A549 (cell line): ENCODE results near the gene CA10. TPM values are rescaled to one million over a fixed set of nuclear protein-coding genes. Genes with fewer than 3 reads are reported as not detected.

ENCODE experiments used
- ATAC-seq, 2 experiments: fragments of 200-7000 bp in 1 of 2; fragments of >200 bp in 1 of 2; cut with Nextera tagmentation in 1 of 2; cut with Tn5 transposase in 1 of 2; 3 replicates each; pipeline versions ENCODE4 v1.8.0 to v1.9.1; 2018 to 2020; ENCODE audit warnings: mild to moderate bottlenecking in 1 of 2, moderate library complexity in 1 of 2
- CTCF ChIA-PET: fragments of 300-600 bp; sonication (Branson Sonifier 250); formaldehyde crosslinking; extraction: SDS; loops from one replicate; lab custom pipeline; 2021; ENCODE audit warnings: antibody characterized with exemption, inconsistent platforms; lab: Yijun Ruan, JAX
- POLR2A ChIA-PET: fragments of 350-600 bp; formaldehyde crosslinking; extraction: SDS; loops from one replicate; lab custom pipeline; 2021; ENCODE audit warnings: antibody characterized with exemption, inconsistent platforms; lab: Yijun Ruan, JAX
- DNase-seq, 2 experiments: peaks; one replicate each; pipeline versions ENCODE4 v3.0.0 to v3.0.0-alpha.2; 2011 to 2016; ENCODE audit warnings: low read depth in 1 of 2, low spot score in 1 of 2
- FAIRE-seq: peaks from 2 replicates; lab custom pipeline; 2011; peaks lifted over from hg19 to GRCh38; lab: Jason Lieb, UNC
- H3K27ac ChIP-seq, 2 experiments: fragments of >200 bp; sonication (Bioruptor Twin); formaldehyde crosslinking; 3 replicates each; pipeline ENCODE4 v1.5.1; 2016 to 2017
- H3K4me1 ChIP-seq: fragments of >200 bp; sonication (Bioruptor Twin); formaldehyde crosslinking; 3 replicates; pipeline ENCODE4 v1.6.1; 2016
- H3K4me2 ChIP-seq: fragments of >200 bp; sonication (Bioruptor Twin); formaldehyde crosslinking; 3 replicates; pipeline ENCODE4 v1.6.1; 2016
- H3K4me3 ChIP-seq: fragments of >200 bp; sonication (Bioruptor Twin); formaldehyde crosslinking; 3 replicates; pipeline ENCODE4 v1.5.1; 2016
- H3K9me3 ChIP-seq: fragments of >200 bp; sonication (Bioruptor Twin); formaldehyde crosslinking; 3 replicates; pipeline ENCODE4 v1.6.1; 2016
- CBX8 ChIP-seq: fragments of 200-600 bp; sonication (generic); IDR thresholded peaks from 2 replicates; pipeline ENCODE4 v1.6.1; 2016
- CHD2 ChIP-seq: fragments of 150-350 bp; IDR thresholded peaks from 2 replicates; pipeline ENCODE4 v1.6.1; 2014; ENCODE audit warnings: low read length; ENCODE audit not compliant: partially characterized antibody
- E2F6 ChIP-seq: IDR thresholded peaks from 2 replicates; pipeline ENCODE4 v1.6.1; 2012; ENCODE audit warnings: low read depth, borderline replicate concordance
- EHF ChIP-seq: fragments of 250-450 bp; sonication (Bioruptor Pico); IDR thresholded peaks from 2 replicates; pipeline ENCODE4 v1.5.0; 2020; ENCODE audit warnings: mild to moderate bottlenecking
- FOXS1 ChIP-seq: fragments of 250-450 bp; sonication (Bioruptor Pico); IDR thresholded peaks from 2 replicates; pipeline ENCODE4 v1.5.0; 2020; ENCODE audit warnings: mild to moderate bottlenecking, moderate library complexity
- GATA3 ChIP-seq: IDR thresholded peaks from 2 replicates; pipeline ENCODE4 v1.6.1; 2012; ENCODE audit warnings: borderline replicate concordance
- HOXB5 ChIP-seq: fragments of 250-450 bp; sonication (Bioruptor Pico); IDR thresholded peaks from 2 replicates; pipeline ENCODE4 v1.5.0; 2020; ENCODE audit warnings: mild to moderate bottlenecking, moderate library complexity
- KDM1A ChIP-seq: fragments of 200-600 bp; sonication (generic); IDR thresholded peaks from 2 replicates; pipeline ENCODE4 v1.6.1; 2016; ENCODE audit warnings: low read depth, mild to moderate bottlenecking
- MYC ChIP-seq: IDR thresholded peaks from 2 replicates; pipeline ENCODE4 v1.6.1; 2012; ENCODE audit warnings: mild to moderate bottlenecking, inconsistent platforms, low read length, improper control_type of control experiment, borderline replicate concordance
- NFE2L2 ChIP-seq: fragments of 150-350 bp; conservative IDR thresholded peaks from 2 replicates; pipeline ENCODE4 v1.6.1; 2014; ENCODE audit warnings: low read length
- NR3C1 ChIP-seq: fragments of >200 bp; sonication (Bioruptor Twin); formaldehyde crosslinking; IDR thresholded peaks from 3 replicates; pipeline ENCODE4 v1.6.1; 2017
- PBX3 ChIP-seq: IDR thresholded peaks from 2 replicates; pipeline ENCODE4 v1.6.1; 2012
- POLR2AphosphoS2 ChIP-seq: conservative IDR thresholded peaks from 2 replicates; pipeline ENCODE4 v1.6.1; 2012; ENCODE audit warnings: low read length, improper control_type of control experiment, inconsistent platforms
- RAD21 ChIP-seq, 2 experiments: fragments of >200 bp in 1 of 2; sonication (Bioruptor Twin) in 1 of 2; formaldehyde crosslinking in 1 of 2; IDR thresholded peaks in 1 of 2; conservative IDR thresholded peaks in 1 of 2; 2 replicates in 1 of 2; 3 replicates in 1 of 2; pipeline ENCODE4 v1.6.1; 2012 to 2018; ENCODE audit warnings: inconsistent platforms in 1 of 2
- RCOR1 ChIP-seq: fragments of 150-350 bp; IDR thresholded peaks from 2 replicates; pipeline ENCODE4 v1.6.1; 2014; ENCODE audit warnings: antibody characterized with exemption, low read length, low read depth
- RNF2 ChIP-seq: fragments of 200-600 bp; sonication (generic); IDR thresholded peaks from 2 replicates; pipeline ENCODE4 v1.6.1; 2016; ENCODE audit warnings: low read depth, mild to moderate bottlenecking, antibody characterized with exemption, moderate library complexity, borderline replicate concordance
- TFCP2L1 ChIP-seq: fragments of 250-450 bp; sonication (Bioruptor Pico); IDR thresholded peaks from 2 replicates; pipeline ENCODE4 v1.5.0; 2021; ENCODE audit warnings: mild to moderate bottlenecking
- USF2 ChIP-seq: fragments of 450-650 bp; IDR thresholded peaks from 2 replicates; pipeline ENCODE4 v1.6.1; 2014; ENCODE audit warnings: antibody characterized with exemption
- ZC3H11A ChIP-seq: fragments of 450-650 bp; IDR thresholded peaks from 2 replicates; pipeline ENCODE4 v1.6.1; 2014; ENCODE audit warnings: antibody characterized with exemption, mild to moderate bottlenecking
- ZNF302 ChIP-seq: fragments of 250-450 bp; sonication (Bioruptor Pico); IDR thresholded peaks from 2 replicates; pipeline ENCODE4 v1.9.0; 2021; ENCODE audit warnings: inconsistent platforms, mild to moderate bottlenecking, moderate library complexity
- WGBS: methylation state at CpG from one replicate; pipeline ENCODE4 v1.1.6; 2017; ENCODE audit errors: missing lambda C conversion rate; 5-methylcytosine and 5-hydroxymethylcytosine counted together
- polyA plus RNA-seq, 4 experiments: library from polyadenylated mRNA; depleted of rRNA in 3 of 4; stranded (reverse); fragments of >200 nt; fragmentation: RNase III in 1 of 4; extraction: RNeasy Plus Mini Kit Qiagen cat#74134 plus additional on column Dnase treatment in 1 of 4; gene quantifications; 2 replicates in 3 of 4; 3 replicates in 1 of 4; pipeline ENCODE4 v1.2.3, GENCODE V29; 2011 to 2017
- TF ChIP-seq, protein P1 (sequence below): fragments of 200-600 bp; sonication (generic); IDR thresholded peaks from 2 replicates; pipeline ENCODE4 v1.6.1; 2016; ENCODE audit warnings: antibody characterized with exemption, mild to moderate bottlenecking, moderate library complexity
- TF ChIP-seq, protein P2 (sequence below): fragments of 250-450 bp; sonication (Bioruptor Pico); IDR thresholded peaks from 2 replicates; pipeline ENCODE4 v1.5.0; 2020; ENCODE audit warnings: low read depth, mild to moderate bottlenecking, moderate library complexity

The CA10 gene
- polyA plus RNA-seq, 2 of the 4 experiments (the other 2 are of a cell fraction): not detected

- no peak for TF ChIP-seq ZC3H11A
- TF ChIP-seq, protein P1, sequence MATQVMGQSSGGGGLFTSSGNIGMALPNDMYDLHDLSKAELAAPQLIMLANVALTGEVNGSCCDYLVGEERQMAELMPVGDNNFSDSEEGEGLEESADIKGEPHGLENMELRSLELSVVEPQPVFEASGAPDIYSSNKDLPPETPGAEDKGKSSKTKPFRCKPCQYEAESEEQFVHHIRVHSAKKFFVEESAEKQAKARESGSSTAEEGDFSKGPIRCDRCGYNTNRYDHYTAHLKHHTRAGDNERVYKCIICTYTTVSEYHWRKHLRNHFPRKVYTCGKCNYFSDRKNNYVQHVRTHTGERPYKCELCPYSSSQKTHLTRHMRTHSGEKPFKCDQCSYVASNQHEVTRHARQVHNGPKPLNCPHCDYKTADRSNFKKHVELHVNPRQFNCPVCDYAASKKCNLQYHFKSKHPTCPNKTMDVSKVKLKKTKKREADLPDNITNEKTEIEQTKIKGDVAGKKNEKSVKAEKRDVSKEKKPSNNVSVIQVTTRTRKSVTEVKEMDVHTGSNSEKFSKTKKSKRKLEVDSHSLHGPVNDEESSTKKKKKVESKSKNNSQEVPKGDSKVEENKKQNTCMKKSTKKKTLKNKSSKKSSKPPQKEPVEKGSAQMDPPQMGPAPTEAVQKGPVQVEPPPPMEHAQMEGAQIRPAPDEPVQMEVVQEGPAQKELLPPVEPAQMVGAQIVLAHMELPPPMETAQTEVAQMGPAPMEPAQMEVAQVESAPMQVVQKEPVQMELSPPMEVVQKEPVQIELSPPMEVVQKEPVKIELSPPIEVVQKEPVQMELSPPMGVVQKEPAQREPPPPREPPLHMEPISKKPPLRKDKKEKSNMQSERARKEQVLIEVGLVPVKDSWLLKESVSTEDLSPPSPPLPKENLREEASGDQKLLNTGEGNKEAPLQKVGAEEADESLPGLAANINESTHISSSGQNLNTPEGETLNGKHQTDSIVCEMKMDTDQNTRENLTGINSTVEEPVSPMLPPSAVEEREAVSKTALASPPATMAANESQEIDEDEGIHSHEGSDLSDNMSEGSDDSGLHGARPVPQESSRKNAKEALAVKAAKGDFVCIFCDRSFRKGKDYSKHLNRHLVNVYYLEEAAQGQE: no peak
- no peak for TF ChIP-seq POLR2AphosphoS2
- TF ChIP-seq EHF: no peak
- TF ChIP-seq CBX8: no peak
Measured at GRCh38 chr17:51761105-51761504, 397.4 kb downstream of the CA10 start (continued).

DNA sequence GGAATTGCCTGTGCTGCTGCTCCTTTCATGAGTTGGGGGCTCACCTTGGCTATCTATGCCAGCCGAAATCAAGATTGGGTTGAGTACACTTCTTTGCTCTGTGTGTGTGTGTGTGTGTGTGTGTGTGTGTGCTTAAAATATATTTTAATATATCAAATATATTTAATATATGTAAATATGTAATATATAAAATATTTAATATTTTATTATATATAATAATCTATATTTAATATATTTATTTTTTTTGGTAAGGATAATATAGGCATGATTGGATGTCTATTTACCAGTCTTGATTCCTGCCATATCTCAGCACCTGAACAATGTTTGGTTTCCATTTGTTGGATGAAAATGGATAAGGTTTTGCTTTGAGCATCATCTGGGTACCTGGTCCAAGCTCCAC lies 399.3 kb downstream of the CA10 start:
- 7% methylated on average over 1 of the region's 1 CpG for WGBS
- CTCF ChIA-PET: interaction anchor here (1.0 kb wide), 1 partner anchor 348 kb away, joined by 4 read pairs; no protein-coding TSS in a partner anchor
- POLR2A ChIA-PET: no interaction called here

GRCh38 chr17:51751072-51751471 lies 407.4 kb downstream of the CA10 start:
- DNase-seq (no peak), FAIRE-seq (no peak), ATAC-seq (no peak)
- ChIA-PET CTCF (interaction anchor here (4.5 kb wide), 1 partner anchor 13 kb away, joined by 20 read pairs; no protein-coding TSS in a partner anchor), POLR2A (no interaction called here)
- no peak overlapping the region for H3K4me3 ChIP-seq
- no peak overlapping the region for H3K27ac ChIP-seq
- WGBS: 2% methylated on average over 1 of the region's 1 CpG
- no peak overlapping the region for H3K4me2 ChIP-seq
- H3K4me1 ChIP-seq: no peaks in the 10 kb centered on the region
- H3K9me3 ChIP-seq: no peaks in the 10 kb centered on the region
- TF ChIP-seq USF2 (no peak), RCOR1 (no peak), GATA3 (no peak), CHD2 (no peak), FOXS1 (CRISPR knock-in tag) (no peak), MYC (no peak), HOXB5 (no peak), NR3C1 (no peak), E2F6 (no peak), KDM1A (no peak), TFCP2L1 (CRISPR knock-in tag) (no peak), RAD21 (conservative IDR thresholded peaks at IDR 0.05 in 1 of 2, IDR thresholded peaks at IDR 0.05 in 1 of 2) (no peak), CBX8 (no peak), NFE2L2 (no peak), ZC3H11A (no peak)
- TF ChIP-seq, protein P1: no peak
- TF ChIP-seq, protein P2, sequence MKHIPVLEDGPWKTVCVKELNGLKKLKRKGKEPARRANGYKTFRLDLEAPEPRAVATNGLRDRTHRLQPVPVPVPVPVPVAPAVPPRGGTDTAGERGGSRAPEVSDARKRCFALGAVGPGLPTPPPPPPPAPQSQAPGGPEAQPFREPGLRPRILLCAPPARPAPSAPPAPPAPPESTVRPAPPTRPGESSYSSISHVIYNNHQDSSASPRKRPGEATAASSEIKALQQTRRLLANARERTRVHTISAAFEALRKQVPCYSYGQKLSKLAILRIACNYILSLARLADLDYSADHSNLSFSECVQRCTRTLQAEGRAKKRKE (CRISPR knock-in tag): no peak

More for the DNA sequence above, 399.3 kb downstream of the CA10 start:
- TF ChIP-seq ZNF302: no peak
- TF ChIP-seq RNF2: no peak
- no peak for TF ChIP-seq NR3C1
- no peak for TF ChIP-seq RCOR1
- no peak for TF ChIP-seq PBX3
- Histone ChIP-seq H3K9me3 (no peaks in the 10 kb centered on the region), H3K4me3 (no peak overlapping the region), H3K27ac (no peak overlapping the region), H3K4me1 (no peaks in the 10 kb centered on the region), H3K4me2 (no peak overlapping the region)
- FAIRE-seq (no peak), ATAC-seq (no peak), DNase-seq (no peak)
